NB4 (cell line): ENCODE results near the gene GARIN5A.
A peak's percentile ranks its signal among the peaks of the same experiment; 100 is the strongest.

Experiments
- DNase-seq: peaks from one replicate; pipeline ENCODE4 v3.0.0; 2010; ENCODE audit warnings: low read depth
- H3K4me3 ChIP-seq: one replicate; pipeline ENCODE4 v1.5.1; 2011; ENCODE audit warnings: mild to moderate bottlenecking, low read depth, low read length, moderate library complexity
- MAX ChIP-seq: IDR thresholded peaks from 2 replicates; pipeline ENCODE4 v1.6.1; 2011; ENCODE audit warnings: low read depth, low read length
- MYC ChIP-seq: IDR thresholded peaks from 2 replicates; pipeline ENCODE4 v1.6.1; 2011; ENCODE audit warnings: low read depth, low read length
- POLR2A ChIP-seq: IDR thresholded peaks from 2 replicates; pipeline ENCODE4 v1.6.1; 2011; ENCODE audit warnings: mild to moderate bottlenecking; ENCODE audit not compliant: insufficient read length; ENCODE audit errors: extremely low read depth
- TF ChIP-seq, protein P1 (sequence below): IDR thresholded peaks from one replicate; pipeline ENCODE4 v1.5.1; 2012; ENCODE audit warnings: low read depth, low read length

Gene GARIN5A

GRCh38 chr19:50420808-50421207 lies 55.8 kb downstream of the GARIN5A start:
- DNase-seq, result no peak
- H3K4me3 ChIP-seq, result no peak overlapping the region
- TF ChIP-seq MAX (no peak), POLR2A (no peak)

DNA sequence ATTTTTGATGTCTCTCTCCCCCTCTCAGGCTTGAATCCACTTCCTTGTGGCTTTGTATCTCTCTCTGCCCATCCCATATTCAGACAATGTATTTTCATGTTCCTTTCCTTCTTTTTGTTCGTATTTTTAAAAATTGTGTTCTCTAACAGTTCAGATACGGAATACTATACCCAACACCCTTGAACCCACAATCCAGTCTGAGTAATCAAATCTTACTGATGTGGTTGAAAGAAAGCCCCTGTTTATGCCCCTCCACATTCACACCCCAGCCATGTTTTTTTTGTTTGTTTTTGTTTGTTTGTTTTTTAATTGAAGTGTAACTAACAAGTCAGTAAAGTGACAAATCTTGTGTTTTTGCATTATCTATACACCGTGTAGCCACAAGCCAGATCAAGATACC lies 56.5 kb downstream of the GARIN5A start:
- H3K4me3 ChIP-seq, result no peak overlapping the region
- TF ChIP-seq, protein P1, sequence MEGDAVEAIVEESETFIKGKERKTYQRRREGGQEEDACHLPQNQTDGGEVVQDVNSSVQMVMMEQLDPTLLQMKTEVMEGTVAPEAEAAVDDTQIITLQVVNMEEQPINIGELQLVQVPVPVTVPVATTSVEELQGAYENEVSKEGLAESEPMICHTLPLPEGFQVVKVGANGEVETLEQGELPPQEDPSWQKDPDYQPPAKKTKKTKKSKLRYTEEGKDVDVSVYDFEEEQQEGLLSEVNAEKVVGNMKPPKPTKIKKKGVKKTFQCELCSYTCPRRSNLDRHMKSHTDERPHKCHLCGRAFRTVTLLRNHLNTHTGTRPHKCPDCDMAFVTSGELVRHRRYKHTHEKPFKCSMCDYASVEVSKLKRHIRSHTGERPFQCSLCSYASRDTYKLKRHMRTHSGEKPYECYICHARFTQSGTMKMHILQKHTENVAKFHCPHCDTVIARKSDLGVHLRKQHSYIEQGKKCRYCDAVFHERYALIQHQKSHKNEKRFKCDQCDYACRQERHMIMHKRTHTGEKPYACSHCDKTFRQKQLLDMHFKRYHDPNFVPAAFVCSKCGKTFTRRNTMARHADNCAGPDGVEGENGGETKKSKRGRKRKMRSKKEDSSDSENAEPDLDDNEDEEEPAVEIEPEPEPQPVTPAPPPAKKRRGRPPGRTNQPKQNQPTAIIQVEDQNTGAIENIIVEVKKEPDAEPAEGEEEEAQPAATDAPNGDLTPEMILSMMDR, result no peak
- TF ChIP-seq POLR2A (no peak), MYC (no peak), MAX (no peak)
- no peak for DNase-seq

DNA sequence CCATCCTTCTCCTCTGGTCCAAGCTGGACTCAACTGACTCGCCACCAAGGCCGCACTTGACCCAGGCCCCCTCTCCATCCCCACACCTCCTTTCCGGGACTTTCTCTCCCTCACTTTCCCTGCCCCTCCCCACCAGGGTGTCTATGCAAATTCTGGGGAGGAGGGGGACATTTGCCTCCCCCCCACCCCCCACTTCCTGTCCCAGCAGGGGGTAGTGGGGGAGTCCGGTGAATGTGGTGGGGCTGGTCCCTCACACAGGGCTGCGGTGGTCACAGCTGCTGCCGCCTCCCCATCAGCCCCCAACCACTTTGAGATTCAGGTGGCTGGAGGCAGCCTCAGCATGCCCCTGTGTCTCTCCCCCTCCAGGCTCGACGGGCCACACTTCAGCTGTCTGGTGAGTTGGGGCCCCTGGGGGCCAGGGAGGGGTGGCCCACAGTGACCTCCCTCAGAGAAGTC lies 57.0 kb downstream of the GARIN5A start:
- DNase-seq, result peak; percentile 47
- H3K4me3 ChIP-seq, result no peak overlapping the region
- no peak for TF ChIP-seq POLR2A
- TF ChIP-seq MAX, result no peak
- TF ChIP-seq MYC, result no peak
- TF ChIP-seq, protein P1, result no peak

DNA sequence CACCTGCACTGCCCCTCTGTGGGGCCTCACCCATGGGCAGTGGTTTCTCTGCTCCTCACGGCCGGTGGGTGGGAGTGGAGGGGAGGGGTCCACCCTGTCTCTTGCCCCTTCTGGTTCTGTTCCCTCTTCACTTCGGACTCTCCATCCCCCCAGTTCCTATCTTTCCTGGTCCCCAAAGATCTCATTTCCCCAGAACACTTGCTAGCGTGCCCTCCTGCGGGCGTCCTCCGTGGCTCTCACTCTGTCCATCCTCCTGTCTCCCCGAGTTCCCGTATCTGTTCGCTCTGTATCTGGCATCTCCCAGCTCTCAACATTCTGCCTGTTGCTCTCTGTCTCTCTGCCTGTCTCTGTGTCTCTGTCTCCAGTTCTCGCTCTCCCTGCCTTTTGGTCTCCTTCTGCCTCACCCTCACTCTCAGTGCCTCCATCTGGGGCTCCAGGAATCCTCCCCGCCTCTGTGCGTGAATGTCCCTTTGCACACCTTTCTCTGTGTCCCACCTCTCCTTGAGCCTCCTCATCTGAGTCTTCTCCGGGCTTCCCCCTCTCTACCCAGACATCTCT lies 57.5 kb downstream of the GARIN5A start:
- no peak for DNase-seq
- H3K4me3 ChIP-seq, result no peak overlapping the region
- TF ChIP-seq, protein P1, result no peak
- no peak for TF ChIP-seq MYC
- no peak for TF ChIP-seq MAX
- TF ChIP-seq POLR2A, result no peak

GRCh38 chr19:50418176-50419021 lies 58.2 kb downstream of the GARIN5A start, which contains the start of gene SPIB:
SPIB (plus strand) TSS chr19:50418938; CDS start chr19:50418963, 25 bp downstream.
- DNase-seq, result peak; percentile 54
- H3K4me3 ChIP-seq, result no peak within 1 kb of the TSS
- TF ChIP-seq POLR2A (no peak), MAX (no peak), MYC (no peak)
- TF ChIP-seq, protein P1, result no peak
